ENCODE results near the gene ADIPOR2.

GRCh38 chr12:1692226-1692625 lies 1.4 kb downstream of the ADIPOR2 start:
- TF ChIP-seq CTCF (IDR thresholded peaks at IDR 0.05) (no peak), EP300 (IDR thresholded peaks at IDR 0.05) (no peak), POLR2A (IDR thresholded peaks at IDR 0.05) (no peak), POLR2AphosphoS5 (IDR thresholded peaks at IDR 0.05) (no peak)

Data from sigmoid colon (tissue), 4 donors.